Activated CD4-positive, alpha-beta T cell treated with anti-CD3 and anti-CD28 coated beads for 36 hours (primary cell): ENCODE results near the gene PTPRM. TPM values are rescaled to one million over a fixed set of nuclear protein-coding genes. Genes with fewer than 3 reads are reported as not detected.

Experiments used
- ATAC-seq: fragments of 200-7000 bp; cut with Tn5 transposase; one replicate; pipeline ENCODE4 v1.10.0; 2021; ENCODE audit warnings: mild to moderate bottlenecking, moderate library complexity
- CTCF ChIA-PET: fragments of 350-600 bp; sonication (Branson Sonifier 250); formaldehyde crosslinking; loops from one replicate; lab custom pipeline; 2021; ENCODE audit warnings: antibody characterized with exemption; lab: Charles Lee
- POLR2A ChIA-PET: fragments of 350-600 bp; sonication (Branson Sonifier 250); formaldehyde crosslinking; loops from one replicate; lab custom pipeline; 2021; ENCODE audit warnings: antibody characterized with exemption, inconsistent platforms; lab: Charles Lee
- DNase-seq: peaks from one replicate; pipeline ENCODE4 v3.0.0-alpha.2; 2020
- H3K27ac Mint-ChIP-seq: one replicate; pipeline ENCODE4 v1.8.0; 2021; ENCODE audit warnings: mixed read lengths
- H3K27me3 Mint-ChIP-seq: one replicate; pipeline ENCODE4 v1.8.0; 2021; ENCODE audit warnings: mixed read lengths
- H3K36me3 Mint-ChIP-seq: one replicate; pipeline ENCODE4 v1.8.0; 2021; ENCODE audit warnings: low read depth, mixed read lengths
- H3K4me1 Mint-ChIP-seq: one replicate; pipeline ENCODE4 v1.8.0; 2021; ENCODE audit warnings: mixed read lengths
- H3K4me3 Mint-ChIP-seq: one replicate; pipeline ENCODE4 v1.8.0; 2021; ENCODE audit warnings: mild to moderate bottlenecking, moderate library complexity, mixed read lengths
- H3K9me3 Mint-ChIP-seq: one replicate; pipeline ENCODE4 v1.8.0; 2021; ENCODE audit warnings: low read depth, mixed read lengths
- intact Hi-C, 2 experiments: fragments of 100-400 bp; cut with DNase I in 1 of 2; cut with micrococcal nuclease in 1 of 2; formaldehyde crosslinking; loops; one replicate each; pipeline versions ENCODE4 v1.14.2 to v1.15.1; 2022 to 2024; cut with DNase I, micrococcal nuclease
- total RNA-seq, 2 experiments: library from RNA; stranded (reverse); gene quantifications; one replicate each; pipeline ENCODE4 v1.2.3, GENCODE V29; 2021

Gene PTPRM
- total RNA-seq, 2 experiments from 2014 or later = 6.5 to 14.0 TPM

GRCh38 chr18:7601936-7602335 lies 34.8 kb downstream of the PTPRM start:
- H3K27ac Mint-ChIP-seq = no peak overlapping the region
- no peaks in the 10 kb centered on the region for H3K9me3 Mint-ChIP-seq

GRCh38 chr18:7603259-7604000 lies 36.3 kb downstream of the PTPRM start:
- no peaks in the 10 kb centered on the region for H3K4me1 Mint-ChIP-seq
- CTCF ChIA-PET = no interaction called here

More at GRCh38 chr18:7601936-7602335, 34.8 kb downstream of the PTPRM start:
- ATAC-seq (no peak), DNase-seq (no peak)
- Mint-ChIP-seq H3K36me3 (no peaks in the 10 kb centered on the region), H3K4me3 (no peak overlapping the region), H3K27me3 (no peaks in the 10 kb centered on the region), H3K4me1 (no peaks in the 10 kb centered on the region)
- intact Hi-C loops = no loop called here
- POLR2A ChIA-PET = no interaction called here
- CTCF ChIA-PET = interaction anchor here (0.7 kb wide), 1 partner anchor 8 kb away, joined by 3 read pairs; no protein-coding TSS in a partner anchor

GRCh38 chr18:7604361-7604760 lies 37.2 kb downstream of the PTPRM start:
- Mint-ChIP-seq H3K4me1 (no peaks in the 10 kb centered on the region), H3K9me3 (no peaks in the 10 kb centered on the region), H3K27me3 (no peaks in the 10 kb centered on the region), H3K36me3 (no peaks in the 10 kb centered on the region), H3K4me3 (no peak overlapping the region), H3K27ac (no peak overlapping the region)
- CTCF ChIA-PET = no interaction called here
- no peak for DNase-seq
- intact Hi-C loops = no loop called here
- no peak for ATAC-seq
- POLR2A ChIA-PET = no interaction called here

More at GRCh38 chr18:7603259-7604000, 36.3 kb downstream of the PTPRM start:
- Mint-ChIP-seq H3K36me3 (no peaks in the 10 kb centered on the region), H3K27me3 (no peaks in the 10 kb centered on the region), H3K27ac (no peak overlapping the region), H3K4me3 (no peak overlapping the region), H3K9me3 (no peaks in the 10 kb centered on the region)
- POLR2A ChIA-PET = no interaction called here
- DNase-seq (no peak), ATAC-seq (no peak)
- intact Hi-C loops = no loop called here

GRCh38 chr18:7605705-7606104 lies 38.6 kb downstream of the PTPRM start:
- H3K36me3 Mint-ChIP-seq = no peaks in the 10 kb centered on the region
- ChIA-PET CTCF (interaction anchor here (0.8 kb wide), 1 partner anchor 10 kb away, joined by 3 read pairs; no protein-coding TSS in a partner anchor), POLR2A (no interaction called here)
- ATAC-seq (no peak), DNase-seq (no peak)
- no peaks in the 10 kb centered on the region for H3K9me3 Mint-ChIP-seq
- H3K4me1 Mint-ChIP-seq = no peaks in the 10 kb centered on the region
- no peaks in the 10 kb centered on the region for H3K27me3 Mint-ChIP-seq
- intact Hi-C loops = no loop called here
- no peak overlapping the region for H3K27ac Mint-ChIP-seq
- no peak overlapping the region for H3K4me3 Mint-ChIP-seq

- Mint-ChIP-seq H3K4me1 (no peaks in the 10 kb centered on the region), H3K36me3 (no peaks in the 10 kb centered on the region), H3K27me3 (no peaks in the 10 kb centered on the region), H3K27ac (no peak overlapping the region), H3K4me3 (no peak overlapping the region), H3K9me3 (no peaks in the 10 kb centered on the region)
- ChIA-PET POLR2A (no interaction called here), CTCF (no interaction called here)
- DNase-seq (no peak), ATAC-seq (no peak)
- intact Hi-C loops = no loop called here
These were observed 40.5 kb downstream of the PTPRM start for GRCh38 chr18:7607540-7608173.

- no peak for ATAC-seq
- Mint-ChIP-seq H3K9me3 (no peaks in the 10 kb centered on the region), H3K4me3 (no peak overlapping the region), H3K36me3 (no peaks in the 10 kb centered on the region), H3K27me3 (no peaks in the 10 kb centered on the region), H3K27ac (no peak overlapping the region), H3K4me1 (no peaks in the 10 kb centered on the region)
- ChIA-PET POLR2A (no interaction called here), CTCF (no interaction called here)
- DNase-seq = no peak
- intact Hi-C loops = no loop called here
These were observed 41.0 kb downstream of the PTPRM start for GRCh38 chr18:7608174-7608550.

- Mint-ChIP-seq H3K27ac (no peak overlapping the region), H3K4me1 (no peaks in the 10 kb centered on the region), H3K27me3 (no peaks in the 10 kb centered on the region), H3K4me3 (no peak overlapping the region), H3K9me3 (no peaks in the 10 kb centered on the region), H3K36me3 (no peaks in the 10 kb centered on the region)
- DNase-seq (no peak), ATAC-seq (no peak)
- intact Hi-C loops = no loop called here
- POLR2A ChIA-PET = no interaction called here
- CTCF ChIA-PET = no interaction called here
These were observed 41.7 kb downstream of the PTPRM start for GRCh38 chr18:7608781-7609201.

GRCh38 chr18:7609617-7610016 lies 42.5 kb downstream of the PTPRM start:
- Mint-ChIP-seq H3K36me3 (no peaks in the 10 kb centered on the region), H3K27me3 (no peaks in the 10 kb centered on the region), H3K27ac (no peak overlapping the region), H3K9me3 (no peaks in the 10 kb centered on the region), H3K4me3 (no peak overlapping the region), H3K4me1 (no peaks in the 10 kb centered on the region)
- POLR2A ChIA-PET = no interaction called here
- intact Hi-C loops = loop anchor here in 1 of 2 experiments (10.0 kb wide), 1 partner anchor 55 kb away; no protein-coding TSS in a partner anchor
- DNase-seq (no peak), ATAC-seq (no peak)
- CTCF ChIA-PET = interaction anchor here (0.8 kb wide), 1 partner anchor 15 kb away, joined by 4 read pairs; no protein-coding TSS in a partner anchor

- POLR2A ChIA-PET = no interaction called here
- H3K4me3 Mint-ChIP-seq = no peak overlapping the region
- CTCF ChIA-PET = no interaction called here
- ATAC-seq (no peak), DNase-seq (no peak)
- no peaks in the 10 kb centered on the region for H3K9me3 Mint-ChIP-seq
- H3K36me3 Mint-ChIP-seq = no peaks in the 10 kb centered on the region
- H3K4me1 Mint-ChIP-seq = no peaks in the 10 kb centered on the region
- intact Hi-C loops = loop anchor here in 1 of 2 experiments (10.0 kb wide), 1 partner anchor 59 kb away; no protein-coding TSS in a partner anchor
- no peaks in the 10 kb centered on the region for H3K27me3 Mint-ChIP-seq
- no peak overlapping the region for H3K27ac Mint-ChIP-seq
These were observed 46.9 kb downstream of the PTPRM start for GRCh38 chr18:7614042-7614441.

- CTCF ChIA-PET = interaction anchor here (1.6 kb wide), 1 partner anchor 11 kb away, joined by 3 read pairs; no protein-coding TSS in a partner anchor
- H3K27ac Mint-ChIP-seq = no peak overlapping the region
- no peak for ATAC-seq
These were observed 48.7 kb downstream of the PTPRM start for GRCh38 chr18:7615840-7616239.

GRCh38 chr18:7616661-7617060 lies 49.5 kb downstream of the PTPRM start:
- Mint-ChIP-seq H3K4me1 (no peaks in the 10 kb centered on the region), H3K36me3 (no peaks in the 10 kb centered on the region), H3K9me3 (no peaks in the 10 kb centered on the region), H3K27ac (no peak overlapping the region), H3K4me3 (no peak overlapping the region), H3K27me3 (no peaks in the 10 kb centered on the region)
- DNase-seq = no peak
- ATAC-seq = no peak
- CTCF ChIA-PET = interaction anchor here (0.5 kb wide), 1 partner anchor 1653 kb away, joined by 4 read pairs; no protein-coding TSS in a partner anchor
- intact Hi-C loops = loop anchor here in 1 of 2 experiments (10.0 kb wide), 1 partner anchor 62 kb away; no protein-coding TSS in a partner anchor
- POLR2A ChIA-PET = interaction anchor here (0.5 kb wide), 1 partner anchor 953 kb away, joined by 4 read pairs; no protein-coding TSS in a partner anchor

More at GRCh38 chr18:7615840-7616239, 48.7 kb downstream of the PTPRM start:
- intact Hi-C loops = loop anchor here in 1 of 2 experiments (10.0 kb wide), 1 partner anchor 61 kb away; no protein-coding TSS in a partner anchor
- DNase-seq = no peak
- no peak overlapping the region for H3K4me3 Mint-ChIP-seq
- POLR2A ChIA-PET = no interaction called here
- no peaks in the 10 kb centered on the region for H3K9me3 Mint-ChIP-seq
- H3K27me3 Mint-ChIP-seq = no peaks in the 10 kb centered on the region
- H3K4me1 Mint-ChIP-seq = no peaks in the 10 kb centered on the region
- no peaks in the 10 kb centered on the region for H3K36me3 Mint-ChIP-seq
